ENCODE results near the gene ESYT3. TPM values are rescaled to one million over a fixed set of nuclear protein-coding genes. Genes with fewer than 3 reads are reported as not detected.

ESYT3 gene
- total RNA-seq, 1 experiment from 2014 or later: 6.3 TPM

GRCh38 chr3:138511945-138512344 lies 77.5 kb downstream of the ESYT3 start:
- Mint-ChIP-seq H3K27ac (peak overlapping the region in 1 of 3 experiments; percentile 10; a peak in 1 of 7 replicates), H3K36me3 (ENCODE audit: insufficient read depth in 1 of 3, low read depth in 3 of 3) (peaks cover 10 to 18% (median 12%) of the 10 kb centered on the region in 3 experiments), H3K27me3 (ENCODE audit: low read depth) (no peaks in the 10 kb centered on the region), H3K9me3 (peaks cover 5 to 6% of the 10 kb centered on the region in 2 experiments; a peak in 4 of 5 replicates), H3K4me3 (no peak overlapping the region), H3K4me1 (peaks cover 5 to 8% of the 10 kb centered on the region in 2 experiments)
- Histone ChIP-seq H2BK5ac (ENCODE audit: insufficient read length, low read length) (no peak overlapping the region), H3K9ac (ENCODE audit: extremely low read depth, insufficient read length, low read length) (no peak overlapping the region), H3K23me2 (ENCODE audit: insufficient read length, low read depth, low read length, poor library complexity, severe bottlenecking) (no peaks in the 10 kb centered on the region), H3K4ac (ENCODE audit: low read depth, low read length) (no peak overlapping the region), H2BK20ac (ENCODE audit: low read depth, low read length, poor library complexity, severe bottlenecking) (no peak overlapping the region), H4K20me1 (ENCODE audit: control insufficient read depth, insufficient read depth, insufficient read length) (no peaks in the 10 kb centered on the region), H3K4me1 (ENCODE audit: insufficient read depth, low read length) (no peaks in the 10 kb centered on the region), H3T11ph (ENCODE audit: low read length) (no peak overlapping the region), H3K56ac (ENCODE audit: insufficient read length, low read depth, low read length) (no peak overlapping the region), H3K4me2 (ENCODE audit: insufficient read depth, insufficient read length, low read length) (no peak overlapping the region), H2BK120ac (ENCODE audit: low read depth, low read length, poor library complexity, severe bottlenecking) (no peak overlapping the region), H3K27me3 (ENCODE audit: insufficient read depth, low read length) (no peaks in the 10 kb centered on the region), H4K8ac (replicated peaks; ENCODE audit: insufficient read length, low read depth, low read length) (no peak overlapping the region), H2BK15ac (ENCODE audit: low read depth, low read length) (no peak overlapping the region), H3K9me3 (ENCODE audit: control insufficient read depth, low read depth, low read length) (no peaks in the 10 kb centered on the region), H2BK12ac (ENCODE audit: insufficient read length, low read depth, low read length) (no peak overlapping the region), H4K5ac (ENCODE audit: insufficient read length, low read depth, low read length) (no peak overlapping the region), H3K79me2 (ENCODE audit: insufficient read depth, low read length) (no peaks in the 10 kb centered on the region), H3K14ac (ENCODE audit: insufficient read depth, low read length) (no peak overlapping the region), H3K79me1 (ENCODE audit: insufficient read depth, low read depth, low read length, poor library complexity, severe bottlenecking) (no peaks in the 10 kb centered on the region), H2AK5ac (ENCODE audit: insufficient read length, low read length) (no peak overlapping the region), H4K91ac (ENCODE audit: insufficient read length, low read depth, low read length) (no peak overlapping the region), H3K27ac (ENCODE audit: insufficient read length, low read depth, low read length) (no peak overlapping the region), H2AFZ (ENCODE audit: low read length) (no peak overlapping the region), H3K18ac (ENCODE audit: insufficient read length, low read depth, low read length) (no peak overlapping the region), H3K23ac (ENCODE audit: insufficient read length, low read depth, low read length) (no peak overlapping the region)
- no peak for DNase-seq
- no peak for TF ChIP-seq CTCF (conservative IDR thresholded peaks at IDR 0.05)
